ENCODE results near the gene AIP. TPM values are rescaled to one million over a fixed set of nuclear protein-coding genes. Genes with fewer than 3 reads are reported as not detected.

AIP gene
- total RNA-seq, 1 donor from 2014 or later, result 45.9 TPM

GRCh38 chr11:67522844-67523555, 40.2 kb downstream of the AIP start, which contains the start of gene CABP2:
TSS of gene CABP2 (minus strand) at chr11:67523446. CDS start at chr11:67523326, 120 bp downstream.
- H3K27me3 ChIP-seq (ENCODE audit: control insufficient read depth, insufficient read depth, low read length), result no peaks in the 10 kb centered on the region
- no peak for DNase-seq (ENCODE audit: low read depth)
- H3K36me3 ChIP-seq (ENCODE audit: control insufficient read depth, insufficient read depth, low read length), result no peaks in the 10 kb centered on the region
- H3K4me3 ChIP-seq (ENCODE audit: low read depth, low read length), result no peak within 1 kb of the TSS
- TF ChIP-seq CTCF (IDR thresholded peaks at IDR 0.05; ENCODE audit: insufficient read depth, low read length, poor library complexity, severe bottlenecking), result no peak

- H3K27me3 ChIP-seq (ENCODE audit: control insufficient read depth, insufficient read depth, low read length), result no peaks in the 10 kb centered on the region
Observed at GRCh38 chr11:67523556-67524479, 41.0 kb downstream of the AIP start.

GRCh38 chr11:67524480-67524808, 41.6 kb downstream of the AIP start:
- Histone ChIP-seq H3K27me3 (ENCODE audit: control insufficient read depth, insufficient read depth, low read length) (no peaks in the 10 kb centered on the region), H3K36me3 (ENCODE audit: control insufficient read depth, insufficient read depth, low read length) (no peaks in the 10 kb centered on the region), H3K4me3 (ENCODE audit: low read depth, low read length) (no peak overlapping the region)
- no peak for DNase-seq (ENCODE audit: low read depth)
- no peak for TF ChIP-seq CTCF (IDR thresholded peaks at IDR 0.05; ENCODE audit: insufficient read depth, low read length, poor library complexity, severe bottlenecking)

More at GRCh38 chr11:67523556-67524479, 41.0 kb downstream of the AIP start:
- Histone ChIP-seq H3K4me3 (ENCODE audit: low read depth, low read length) (no peak overlapping the region), H3K36me3 (ENCODE audit: control insufficient read depth, insufficient read depth, low read length) (no peaks in the 10 kb centered on the region)
- no peak for TF ChIP-seq CTCF (IDR thresholded peaks at IDR 0.05; ENCODE audit: insufficient read depth, low read length, poor library complexity, severe bottlenecking)
- DNase-seq (ENCODE audit: low read depth), result no peak

GRCh38 chr11:67525275-67525976, 42.6 kb downstream of the AIP start:
- no peak overlapping the region for H3K4me3 ChIP-seq (ENCODE audit: low read depth, low read length)
- no peak for TF ChIP-seq CTCF (IDR thresholded peaks at IDR 0.05; ENCODE audit: insufficient read depth, low read length, poor library complexity, severe bottlenecking)
- no peak for DNase-seq (ENCODE audit: low read depth)
- no peaks in the 10 kb centered on the region for H3K36me3 ChIP-seq (ENCODE audit: control insufficient read depth, insufficient read depth, low read length)
- no peaks in the 10 kb centered on the region for H3K27me3 ChIP-seq (ENCODE audit: control insufficient read depth, insufficient read depth, low read length)

GRCh38 chr11:67528376-67528775, 45.5 kb downstream of the AIP start:
- Histone ChIP-seq H3K36me3 (ENCODE audit: control insufficient read depth, insufficient read depth, low read length) (no peaks in the 10 kb centered on the region), H3K27me3 (ENCODE audit: control insufficient read depth, insufficient read depth, low read length) (no peaks in the 10 kb centered on the region), H3K4me3 (ENCODE audit: low read depth, low read length) (no peak overlapping the region)
- DNase-seq (ENCODE audit: low read depth), result no peak
- no peak for TF ChIP-seq CTCF (IDR thresholded peaks at IDR 0.05; ENCODE audit: insufficient read depth, low read length, poor library complexity, severe bottlenecking)

All from kidney epithelial cell (primary cell).